ENCODE results near the gene EPS8L3. TPM values are rescaled to one million over a fixed set of nuclear protein-coding genes. Genes with fewer than 3 reads are reported as not detected.
"Not testable (repeated sequence)": the region's sequence is repeated elsewhere in the genome, so short reads cannot be mapped to it uniquely, and the experiment has no call there.

EPS8L3 gene
- total and polyA plus RNA-seq, 10 of the 15 experiments (the other 5 are each of a cell fraction or from before 2014, with no cell fraction given) = not detected

GRCh38 chr1:109748311-109748710, 15.4 kb downstream of the EPS8L3 start:
- H3K4me1 ChIP-seq (ENCODE audit: control insufficient read depth, insufficient read depth, low read length); H3K9ac ChIP-seq (ENCODE audit: control insufficient read depth, insufficient read depth, low read length); ATAC-seq; H2AFZ ChIP-seq (ENCODE audit: control insufficient read depth, low read depth, low read length); H3K36me3 ChIP-seq (ENCODE audit: control insufficient read depth in 2 of 2, insufficient read depth in 2 of 2, low read length in 1 of 2); DNase-seq (ENCODE audit: low read depth, low spot score); H3K4me2 ChIP-seq (ENCODE audit: control insufficient read depth, insufficient read depth); SMC1A ChIA-PET (ENCODE audit: uncharacterized antibody, unreplicated experiment); H3K79me2 ChIP-seq (ENCODE audit: control insufficient read depth, insufficient read depth, low read length); POLR2A ChIA-PET; H3K4me3 ChIP-seq; in situ Hi-C loops (cut with MboI); H4K20me1 ChIP-seq (ENCODE audit: control insufficient read depth, insufficient read depth); H3K27ac ChIP-seq (ENCODE audit: control insufficient read depth, insufficient read depth); FAIRE-seq; intact Hi-C loops (cut with micrococcal nuclease; ENCODE audit: unreplicated experiment); H3K9me3 ChIP-seq (replicated peaks; ENCODE audit: control insufficient read depth, insufficient read depth, low read length); RAD21 ChIA-PET (ENCODE audit: unreplicated experiment); BruUV-seq (replicated peaks): not testable (repeated sequence)
- H3K27me3 ChIP-seq (replicated peaks in 1 of 2; ENCODE audit: control insufficient read depth in 2 of 2, insufficient read depth in 2 of 2, low read length in 1 of 2) = peaks cover 8 to 13% of the 10 kb centered on the region in 2 experiments
- 42% methylated on average over 10 of the region's 10 CpGs for WGBS (ENCODE audit: insufficient coverage, insufficient replicate concordance, low lambda C conversion rate, missing lambda C conversion rate)
- CTCF ChIA-PET = interaction anchor here (1.0 to 1.2 kb wide), 2 partner anchors 169 to 236 kb away, joined by 3 to 4 read pairs; partner anchors contain the start of gene AHCYL1

GRCh38 chr1:109740615-109741373, 22.9 kb downstream of the EPS8L3 start, which contains the start of gene GSTM3:
GSTM3 (minus strand) TSS chr1:109741038; CDS start chr1:109740287, 751 bp downstream.
- ChIA-PET POLR2A (no interaction called here), SMC1A (ENCODE audit: uncharacterized antibody, unreplicated experiment) (no interaction called here), RAD21 (ENCODE audit: unreplicated experiment) (no interaction called here), CTCF (no interaction called here)
- FAIRE-seq = no peak
- Histone ChIP-seq H4K20me1 (ENCODE audit: control insufficient read depth, insufficient read depth) (no peaks in the 10 kb centered on the region), H3K4me1 (ENCODE audit: control insufficient read depth, insufficient read depth, low read length) (no peaks in the 10 kb centered on the region), H3K9ac (ENCODE audit: control insufficient read depth, insufficient read depth, low read length) (0 out of 2 replicates have a peak within 1 kb of the TSS, but pooled peaks have one; percentile 28), H3K27me3 (replicated peaks in 1 of 2; ENCODE audit: control insufficient read depth in 2 of 2, insufficient read depth in 2 of 2, low read length in 1 of 2) (peaks cover 12 to 14% of the 10 kb centered on the region in 2 experiments), H3K27ac (ENCODE audit: control insufficient read depth, insufficient read depth) (no peak within 1 kb of the TSS), H2AFZ (ENCODE audit: control insufficient read depth, low read depth, low read length) (peak within 1 kb of the TSS; percentile 66), H3K4me3 (peak within 1 kb of the TSS; percentile 64; the same call in 1 of the 2 replicates), H3K79me2 (ENCODE audit: control insufficient read depth, insufficient read depth, low read length) (no peaks in the 10 kb centered on the region), H3K9me3 (replicated peaks; ENCODE audit: control insufficient read depth, insufficient read depth, low read length) (no peaks in the 10 kb centered on the region; the same call in 2 of the 3 replicates), H3K36me3 (ENCODE audit: control insufficient read depth in 2 of 2, insufficient read depth in 2 of 2, low read length in 1 of 2) (no peaks in the 10 kb centered on the region), H3K4me2 (ENCODE audit: control insufficient read depth, insufficient read depth) (peak within 1 kb of the TSS; percentile 89)
- no peak for DNase-seq (ENCODE audit: low read depth, low spot score)
- in situ Hi-C loops (cut with MboI) (no loop called here), intact Hi-C loops (cut with micrococcal nuclease; ENCODE audit: unreplicated experiment) (no loop called here)
- 3% methylated on average over 10 of the region's 10 CpGs for WGBS (ENCODE audit: insufficient coverage, insufficient replicate concordance, low lambda C conversion rate, missing lambda C conversion rate)
- BruUV-seq (replicated peaks) = no TSS peak
- no peak for ATAC-seq
- no peak for TF ChIP-seq SKIL (IDR thresholded peaks at IDR 0.05; ENCODE audit: low read depth, poor library complexity, severe bottlenecking)
- no peak for TF ChIP-seq POU2F2 (IDR thresholded peaks at IDR 0.05; ENCODE audit: borderline replicate concordance, low read depth, low read length)
- TF ChIP-seq ZNF24 (IDR thresholded peaks at IDR 0.05) = no peak
- no peak for TF ChIP-seq NFIC (IDR thresholded peaks at IDR 0.05; ENCODE audit: low read depth, low read length)
- TF ChIP-seq EGR1 (IDR thresholded peaks at IDR 0.05; ENCODE audit: borderline replicate concordance in 1 of 2, low read depth in 2 of 2, low read length in 2 of 2) = no peak
- no peak for TF ChIP-seq GATAD2B (conservative IDR thresholded peaks at IDR 0.05; ENCODE audit: low read depth)
- no peak for TF ChIP-seq ZBTB33 (IDR thresholded peaks at IDR 0.05)
- TF ChIP-seq ESRRA (IDR thresholded peaks at IDR 0.05; ENCODE audit: low read length) = no peak
- no peak for TF ChIP-seq IKZF1 (conservative IDR thresholded peaks at IDR 0.05)
- TF ChIP-seq ZNF217 (IDR thresholded peaks at IDR 0.05) = no peak

Measured in GM12878 (cell line).